NCI-H510A (cell line): Measurements from ENCODE around the gene ERN2.
A peak's percentile ranks its signal among the peaks of the same experiment; 100 is the strongest.

ENCODE experiments used
- DNase-seq: peaks from one replicate; lab custom pipeline; 2025; lab: John Stamatoyannopoulos, UW

ERN2 gene

GRCh38 chr16:23687034-23687808 is 25.8 kb downstream of the ERN2 start:
- DNase-seq: no peak

DNA sequence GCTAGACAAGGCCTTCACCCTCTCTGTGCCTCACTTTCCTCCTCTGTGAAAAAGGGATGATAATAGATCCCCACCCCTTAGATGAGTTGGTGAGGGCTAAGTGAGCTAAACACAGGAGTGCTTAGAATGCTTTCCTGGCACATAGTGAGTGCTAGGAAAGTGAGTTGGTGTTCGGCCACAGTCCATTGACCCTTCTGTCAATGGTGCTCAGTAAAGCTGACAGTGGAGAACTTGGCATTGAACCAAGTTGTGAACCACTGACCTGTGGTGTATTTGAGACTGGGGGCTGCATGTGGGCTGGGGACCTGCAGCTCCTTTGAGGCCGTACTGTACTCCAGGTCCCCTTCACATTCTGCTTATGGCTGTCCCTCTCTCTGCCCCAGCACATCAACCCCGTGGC is 29.5 kb downstream of the ERN2 start:
- no peak for DNase-seq

GRCh38 chr16:23682181-23682580 is 30.8 kb downstream of the ERN2 start:
- DNase-seq: no peak

DNA sequence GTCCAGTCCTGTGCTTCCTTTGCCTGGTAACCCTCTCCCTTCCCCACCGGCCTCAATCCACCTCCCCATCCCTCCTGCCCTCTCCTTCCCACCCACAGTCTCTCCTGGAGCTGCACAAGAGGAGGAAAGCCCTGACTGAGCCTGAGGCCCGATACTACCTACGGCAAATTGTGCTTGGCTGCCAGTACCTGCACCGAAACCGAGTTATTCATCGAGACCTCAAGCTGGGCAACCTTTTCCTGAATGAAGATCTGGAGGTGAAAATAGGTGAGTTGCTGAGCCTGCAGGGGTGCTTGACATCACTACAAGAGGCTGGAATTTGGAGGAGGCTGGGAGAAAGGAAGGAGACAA is 33.1 kb downstream of the ERN2 start:
- DNase-seq: no peak

DNA sequence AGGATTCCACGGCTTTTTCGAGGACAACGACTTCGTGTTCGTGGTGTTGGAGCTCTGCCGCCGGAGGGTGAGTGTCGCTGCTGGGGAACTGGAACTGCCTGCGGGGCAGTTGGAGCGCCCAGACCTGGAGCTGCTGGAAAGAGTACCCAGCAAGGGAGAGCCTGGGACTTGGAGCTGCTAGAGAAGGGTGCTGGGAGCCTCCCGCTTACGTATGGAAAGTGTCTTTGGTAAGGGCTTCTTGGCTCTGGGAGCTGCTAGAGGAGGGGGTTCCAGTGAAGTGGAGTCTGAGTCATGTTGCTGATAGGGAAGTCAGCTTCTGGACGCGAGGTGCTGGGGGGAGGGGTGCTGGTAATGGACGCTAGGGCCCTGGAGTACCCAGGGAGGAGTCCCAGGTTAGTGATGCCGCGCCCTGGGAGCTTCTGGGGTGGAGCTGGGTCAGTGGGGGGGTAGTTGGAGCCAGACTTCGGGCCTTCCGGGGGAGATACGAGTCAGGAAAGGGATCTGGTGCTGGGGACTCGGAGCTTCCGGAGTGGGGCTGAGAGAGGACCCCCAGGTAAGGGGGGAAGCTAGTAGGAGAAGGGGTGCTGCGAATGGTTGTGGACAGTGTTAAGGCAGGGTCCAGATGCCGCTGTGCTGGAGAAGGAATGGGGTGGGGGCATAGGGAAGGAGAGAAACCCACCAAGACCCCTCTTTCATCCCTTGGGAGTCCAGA is 33.6 kb downstream of the ERN2 start:
- DNase-seq: peak; percentile 51

DNA sequence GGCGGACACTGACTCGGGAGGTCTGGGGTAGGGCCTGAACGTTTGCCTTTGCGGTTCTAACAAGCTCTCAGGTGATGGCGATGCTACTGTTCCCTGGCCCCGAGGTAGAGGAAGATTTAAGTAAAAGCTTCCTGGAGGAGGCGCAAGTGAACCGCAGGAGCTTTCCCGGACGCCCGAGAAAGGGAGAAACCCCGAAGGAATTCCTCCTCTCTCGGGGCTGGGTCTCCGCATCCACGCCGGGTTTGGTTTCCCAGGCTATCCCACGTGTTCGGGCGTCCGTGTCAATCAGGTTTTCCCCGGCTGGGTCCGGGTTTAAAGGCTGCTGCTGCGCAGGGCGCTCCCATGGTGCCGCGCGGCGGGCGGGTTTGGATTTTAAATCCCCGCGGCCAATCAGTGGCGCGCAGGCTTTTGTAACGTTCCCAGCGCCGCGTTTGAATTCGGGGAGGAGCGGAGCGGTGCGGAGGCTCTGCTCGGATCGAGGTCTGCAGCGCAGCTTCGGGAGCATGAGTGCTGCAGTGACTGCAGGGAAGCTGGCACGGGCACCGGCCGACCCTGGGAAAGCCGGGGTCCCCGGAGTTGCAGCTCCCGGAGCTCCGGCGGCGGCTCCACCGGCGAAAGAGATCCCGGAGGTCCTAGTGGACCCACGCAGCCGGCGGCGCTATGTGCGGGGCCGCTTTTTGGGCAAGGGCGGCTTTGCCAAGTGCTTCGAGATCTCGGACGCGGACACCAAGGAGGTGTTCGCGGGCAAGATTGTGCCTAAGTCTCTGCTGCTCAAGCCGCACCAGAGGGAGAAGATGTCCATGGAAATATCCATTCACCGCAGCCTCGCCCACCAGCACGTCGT is 34.4 kb downstream of the ERN2 start, which contains the start of gene PLK1:
PLK1 (plus strand) TSS at position 460 of the 844 bp plus-strand sequence; CDS start at position 504, 44 bp downstream.
- DNase-seq: peak; percentile 92

DNA sequence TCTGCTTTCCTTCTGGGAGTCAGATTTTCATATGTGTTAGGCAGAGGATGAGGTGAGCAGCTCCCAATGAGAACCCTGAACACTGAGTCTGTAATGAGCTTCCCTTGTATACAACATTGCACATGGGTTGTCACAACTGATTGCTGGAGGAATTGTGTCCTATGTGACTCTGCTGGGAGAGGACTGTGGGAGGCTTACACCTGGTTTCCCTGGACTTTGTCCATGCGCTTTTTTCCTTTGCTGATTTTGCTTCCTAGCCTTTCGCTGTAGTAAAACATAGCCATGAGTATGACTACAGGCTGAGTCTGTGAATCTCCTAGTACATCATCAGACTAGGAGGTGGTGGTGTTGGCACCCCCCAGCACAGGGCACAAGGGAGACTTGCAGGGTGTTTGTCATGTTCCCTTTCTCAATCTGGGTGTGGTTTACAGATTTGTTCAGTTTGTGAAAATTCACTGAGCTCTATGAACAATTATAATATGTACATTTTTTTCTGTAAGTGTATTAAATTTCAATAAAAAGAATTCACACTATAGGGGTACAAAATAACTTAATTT is 36.0 kb downstream of the ERN2 start:
- DNase-seq: no peak

- DNase-seq: no peak
Measured at GRCh38 chr16:23673971-23674614, 38.9 kb downstream of the ERN2 start.

DNA sequence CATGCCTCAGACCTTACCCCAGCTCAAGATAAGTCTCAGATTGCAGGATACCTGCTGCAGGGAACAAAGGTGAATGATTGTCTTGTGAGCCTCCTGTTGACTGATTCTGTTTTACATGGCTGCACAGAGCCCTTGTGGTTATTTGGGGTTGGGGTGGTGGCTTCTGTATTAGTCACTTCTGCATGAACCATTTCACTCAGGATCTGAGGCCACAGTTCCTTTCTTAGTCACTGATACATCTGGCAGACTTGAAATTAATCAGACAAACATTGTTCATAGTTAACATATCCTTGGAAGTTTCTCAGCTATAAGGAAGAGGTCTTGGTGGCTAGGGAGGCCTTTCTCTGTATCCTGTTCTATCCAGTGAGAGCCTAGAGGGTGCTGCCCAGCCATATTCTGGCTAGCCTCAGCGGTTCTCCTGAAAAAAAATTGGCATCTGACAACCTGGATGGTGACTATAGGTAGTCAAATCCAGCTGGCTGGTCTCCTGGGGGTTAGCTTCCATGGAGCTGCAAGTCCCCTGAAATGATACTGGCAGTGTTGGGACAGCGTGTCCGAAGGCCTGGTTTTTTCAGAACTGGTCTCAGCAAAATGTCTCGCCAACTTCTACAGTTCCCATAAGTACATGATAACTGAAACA is 42.8 kb downstream of the ERN2 start:
- no peak for DNase-seq

DNA sequence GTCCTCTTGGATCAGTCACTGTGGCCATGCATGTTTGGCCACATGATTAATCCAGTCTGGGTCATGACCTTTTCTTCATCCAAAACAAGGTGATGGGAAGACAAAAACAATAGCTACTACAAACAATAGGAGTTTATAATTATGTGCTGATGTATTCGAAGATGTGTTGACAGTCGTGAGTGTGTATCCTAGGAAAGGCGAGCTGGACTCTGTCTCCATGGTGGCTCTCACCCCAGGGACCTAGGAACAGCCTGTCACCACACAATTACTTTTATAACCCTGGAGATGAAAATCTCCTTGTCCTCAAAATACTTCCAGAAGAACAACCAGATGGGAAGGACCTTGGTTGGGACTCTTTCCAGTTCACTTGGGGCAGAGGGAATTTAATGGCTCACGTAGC is 44.1 kb downstream of the ERN2 start:
- DNase-seq: no peak

DNA sequence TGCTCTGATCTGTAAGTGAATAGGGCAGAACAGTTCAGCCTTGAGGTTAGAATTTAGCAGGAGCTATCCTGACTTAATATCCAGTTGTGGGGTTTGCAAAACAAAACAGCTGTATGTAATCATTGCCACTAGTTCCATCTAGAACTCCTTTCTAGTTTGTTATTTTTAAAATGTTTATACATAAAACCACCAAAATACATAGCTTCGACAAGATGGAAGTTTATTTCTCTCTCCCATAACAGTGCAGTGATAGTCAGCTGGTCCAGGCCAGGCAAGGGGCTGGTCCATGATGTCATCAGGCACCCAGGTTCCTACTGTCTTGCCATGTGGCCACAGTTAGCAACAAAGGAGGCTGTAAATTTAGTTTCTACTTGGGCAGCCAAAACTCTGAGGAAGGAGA is 44.8 kb downstream of the ERN2 start:
- no peak for DNase-seq

GRCh38 chr16:23667355-23667659 is 45.7 kb downstream of the ERN2 start:
- no peak for DNase-seq

DNA sequence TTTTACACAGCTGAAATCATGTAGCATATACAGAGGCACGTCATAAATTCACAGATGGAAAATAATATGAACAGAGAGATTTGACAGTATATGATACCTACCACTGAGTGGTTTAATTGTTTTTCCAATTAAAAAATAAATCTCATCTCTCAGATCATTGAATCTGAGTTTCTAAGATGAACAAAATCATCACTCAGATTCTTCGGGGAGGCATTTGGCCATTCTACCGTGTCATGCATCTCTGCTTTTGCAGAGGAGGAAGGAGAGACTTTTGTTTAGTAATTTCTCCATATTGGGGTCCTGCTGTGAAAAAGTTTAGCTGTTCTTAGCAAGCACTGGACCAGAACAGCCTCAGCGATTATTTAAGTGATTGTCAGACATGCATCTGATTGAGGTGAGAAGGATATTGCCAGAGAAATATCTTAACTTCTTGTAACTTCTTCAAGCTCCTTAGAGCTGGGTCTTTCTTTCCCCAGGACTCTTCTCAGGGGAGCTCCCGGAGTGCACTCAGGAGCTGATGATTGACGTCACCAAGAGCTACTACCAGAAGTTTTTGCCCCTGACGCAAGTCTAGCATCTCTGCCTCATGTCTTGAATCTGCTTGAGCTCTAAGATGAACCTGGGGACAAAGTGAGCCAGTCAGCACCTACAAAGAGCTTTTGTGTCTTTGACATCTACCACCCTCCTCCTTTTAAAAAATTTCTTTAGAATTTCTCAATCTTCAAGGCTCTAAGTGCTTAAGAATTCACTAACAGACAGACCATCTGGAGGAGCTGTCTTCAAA is 46.3 kb downstream of the ERN2 start:
- DNase-seq: no peak

GRCh38 chr16:23663918-23664317 is 49.1 kb downstream of the ERN2 start:
- DNase-seq: no peak

GRCh38 chr16:23651943-23652468 is 61.0 kb downstream of the ERN2 start:
- DNase-seq: no peak

GRCh38 chr16:23650674-23651416 is 62.2 kb downstream of the ERN2 start:
- no peak for DNase-seq

- DNase-seq: no peak
Measured at GRCh38 chr16:23642246-23642774, 70.7 kb downstream of the ERN2 start.

DNA sequence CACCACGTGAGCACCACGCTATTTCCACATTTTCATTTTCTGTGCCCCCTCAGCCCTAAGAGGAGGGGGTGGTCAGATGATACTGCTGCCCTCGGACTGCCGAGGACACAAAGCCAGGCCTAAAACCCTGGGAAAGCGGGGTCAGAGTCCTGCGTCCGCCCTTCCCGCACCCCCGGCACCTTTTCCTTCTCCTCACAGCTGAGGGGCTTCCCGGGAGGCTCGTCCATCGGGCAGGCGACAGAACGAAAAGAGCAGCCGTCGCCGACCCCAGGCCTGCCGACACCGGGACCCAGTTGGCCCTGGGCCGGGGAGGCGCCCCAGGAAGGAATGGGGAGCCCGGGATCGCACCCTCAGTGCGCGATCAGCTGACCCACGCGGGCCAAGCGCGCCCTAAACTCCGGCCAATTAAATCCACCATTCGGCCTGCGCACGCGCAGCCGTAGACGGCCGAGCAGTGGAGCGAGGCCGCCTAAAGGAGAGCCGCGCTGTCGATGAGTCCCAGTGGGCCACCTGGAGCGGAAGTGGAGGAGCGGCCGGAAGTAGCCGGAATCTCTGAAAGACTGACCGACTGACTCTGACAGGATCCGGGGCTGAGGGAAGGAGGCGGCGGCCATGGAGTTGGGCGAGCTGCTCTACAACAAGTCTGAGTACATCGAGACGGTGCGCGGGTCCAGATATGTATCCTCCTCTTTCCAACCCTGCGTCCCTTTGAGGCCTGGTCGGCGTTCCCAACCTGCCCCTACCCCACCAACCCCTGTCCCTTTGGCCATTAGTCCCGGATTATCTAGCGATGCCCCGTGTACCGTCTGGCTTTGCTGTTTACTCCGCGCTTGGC is 71.9 kb downstream of the ERN2 start, which contains the start of the genes DCTN5 and PALB2:
DCTN5 (plus strand) TSS at position 536 of the 835 bp plus-strand sequence; CDS start at position 613, 77 bp downstream.
PALB2 (minus strand) TSS at position 380 of the 835 bp plus-strand sequence; CDS start at position 227, 153 bp downstream.
- peak; percentile 96 for DNase-seq
